Measurements from ENCODE around the gene ODC1.
"Not testable (repeated sequence)": the region's sequence is repeated elsewhere in the genome, so short reads cannot be mapped to it uniquely, and the experiment has no call there.

The ODC1 gene

GRCh38 chr2:10452312-10452711 is 4.2 kb upstream of the ODC1 start:
- peak; percentile 79 for DNase-seq

GRCh38 chr2:10451819-10452218 is 3.7 kb upstream of the ODC1 start:
- DNase-seq, result no peak

DNA sequence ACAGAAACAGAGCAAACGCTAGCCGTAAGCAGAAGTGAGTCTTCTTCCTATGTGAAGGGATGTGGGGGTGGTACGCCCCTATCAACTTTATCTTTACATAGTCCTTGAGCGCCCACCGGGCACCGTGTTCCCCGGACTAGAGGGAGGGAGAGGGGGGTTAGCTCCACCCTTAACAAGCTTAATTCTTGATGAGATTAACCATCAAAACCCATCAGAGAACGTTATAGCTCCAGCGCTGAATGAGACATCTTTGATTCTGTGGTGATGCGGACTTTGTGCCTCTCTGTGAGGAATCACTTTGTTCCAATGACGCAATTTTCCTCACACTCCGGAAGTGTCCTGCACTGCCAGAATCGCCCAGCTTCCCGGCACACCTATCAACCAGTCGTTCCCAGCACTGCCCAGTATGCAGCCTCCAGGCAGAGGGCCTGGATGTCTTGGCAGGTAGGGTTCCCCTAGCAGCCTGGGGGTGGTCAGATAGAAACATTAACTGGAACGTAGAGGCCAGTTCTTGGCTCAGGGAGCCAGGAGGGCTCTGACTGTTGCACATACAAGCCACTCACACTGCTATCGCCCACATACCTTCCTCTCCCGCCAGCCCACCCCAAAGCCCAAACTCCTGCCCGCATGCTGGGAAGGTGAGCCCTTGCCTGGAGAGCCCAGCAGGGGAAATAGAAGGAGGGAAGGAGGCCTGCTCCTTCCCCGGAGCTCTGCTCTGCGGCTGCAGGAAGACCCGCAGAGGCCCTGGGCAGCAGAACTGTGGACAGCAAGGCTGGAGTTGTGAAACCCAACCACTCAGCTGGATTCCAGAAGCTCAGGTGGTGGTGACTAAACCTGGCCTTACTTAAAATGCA is 1.9 kb upstream of the ODC1 start:
- DNase-seq, result peak; percentile 53

- DNase-seq, result no peak
These were observed 1.3 kb upstream of the ODC1 start for GRCh38 chr2:10449486-10449831.

DNA sequence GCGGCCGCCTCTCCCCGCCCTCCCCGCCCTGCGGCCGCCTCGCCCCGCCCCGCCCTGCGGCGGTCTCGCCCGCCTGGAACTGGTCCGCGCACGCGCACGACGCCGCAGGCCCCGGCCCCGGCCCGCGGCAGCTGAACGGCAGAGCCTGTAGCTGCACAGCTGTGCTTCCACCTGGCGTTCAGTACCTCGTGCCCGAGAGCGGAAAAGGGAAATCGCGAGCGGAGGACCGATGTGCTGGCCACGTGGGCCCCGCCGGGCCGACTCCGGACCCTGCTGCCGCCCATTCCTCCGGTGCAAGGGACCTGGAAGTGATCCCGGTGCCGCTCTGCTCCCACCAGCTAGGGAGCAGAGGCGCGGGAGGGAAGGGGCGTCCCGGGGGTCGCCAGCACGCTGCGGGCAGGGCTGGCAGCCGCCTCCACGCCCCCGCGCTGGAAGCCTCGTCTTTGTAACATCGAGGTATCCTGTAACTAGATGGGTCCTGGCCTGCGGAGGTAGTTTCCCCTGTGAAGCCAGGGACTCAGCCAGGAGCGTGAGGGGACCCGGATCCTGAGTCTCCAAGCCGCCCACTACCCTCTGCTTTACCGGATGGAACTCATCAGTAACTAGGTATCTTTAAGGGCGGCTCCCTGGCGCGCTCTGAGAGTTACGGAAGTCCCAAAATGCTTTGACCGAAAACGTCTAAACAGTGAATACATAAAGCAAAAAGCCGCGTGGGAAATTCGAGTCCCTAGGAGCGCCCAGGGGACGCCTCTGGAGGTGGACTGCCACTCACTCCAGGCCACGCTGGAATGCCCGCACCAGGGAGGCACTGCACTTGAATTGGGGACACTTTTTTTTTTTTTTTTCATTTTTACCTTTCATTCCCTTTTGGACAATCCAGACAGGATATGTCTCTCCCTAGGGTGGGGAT is 704 bp upstream of the ODC1 start:
- peak; percentile 91 for DNase-seq

GRCh38 chr2:10447300-10447894 is 730 bp downstream of the ODC1 start:
- DNase-seq, result peak; percentile 27

DNA sequence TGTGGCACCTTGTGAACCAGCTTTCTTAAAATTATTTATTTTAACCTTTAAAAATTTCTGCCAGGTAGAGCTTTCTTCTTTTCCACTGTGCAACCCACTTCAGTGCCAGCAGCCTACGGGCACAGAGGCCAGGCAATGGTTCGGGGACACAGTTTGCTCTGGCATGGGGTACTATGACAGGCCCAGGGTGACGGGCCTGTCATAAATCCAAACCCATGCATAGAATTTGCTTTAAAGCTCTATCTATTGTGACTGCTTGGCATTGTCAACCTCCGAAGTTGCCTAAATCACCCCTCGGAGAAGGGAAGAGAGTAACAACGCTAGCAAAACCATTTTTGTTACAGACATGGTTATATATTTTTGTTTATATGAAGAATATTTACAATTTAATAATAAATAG is 1.5 kb downstream of the ODC1 start:
- no peak for DNase-seq

GRCh38 chr2:10444463-10444862 is 3.7 kb downstream of the ODC1 start:
- no peak for DNase-seq

- not testable (repeated sequence) for DNase-seq
These were observed 5.5 kb downstream of the ODC1 start for GRCh38 chr2:10442469-10443126.

- DNase-seq, result no peak
These were observed 6.2 kb downstream of the ODC1 start for GRCh38 chr2:10441948-10442347.

- DNase-seq, result no peak
These were observed 7.4 kb downstream of the ODC1 start for GRCh38 chr2:10440736-10441135.

DNA sequence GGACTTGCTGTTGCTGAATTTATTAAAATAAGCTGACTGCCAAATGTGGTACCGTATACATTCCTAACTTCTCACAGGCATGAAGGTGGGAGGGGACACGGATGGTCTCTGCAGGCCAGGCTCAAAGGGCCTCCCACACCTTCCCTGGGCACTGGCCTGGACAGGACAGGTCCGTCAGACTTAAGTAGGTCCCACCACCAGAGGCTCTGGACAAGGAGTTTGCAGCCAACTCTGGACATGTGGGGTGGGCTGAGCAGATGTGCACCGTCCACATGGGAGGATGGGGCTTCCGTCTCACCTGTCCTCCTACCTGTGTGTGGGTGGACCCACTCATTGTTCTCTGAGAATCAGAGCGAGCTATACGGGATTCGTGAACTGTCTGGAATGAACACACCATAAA is 8.2 kb downstream of the ODC1 start:
- no peak for DNase-seq

DNA sequence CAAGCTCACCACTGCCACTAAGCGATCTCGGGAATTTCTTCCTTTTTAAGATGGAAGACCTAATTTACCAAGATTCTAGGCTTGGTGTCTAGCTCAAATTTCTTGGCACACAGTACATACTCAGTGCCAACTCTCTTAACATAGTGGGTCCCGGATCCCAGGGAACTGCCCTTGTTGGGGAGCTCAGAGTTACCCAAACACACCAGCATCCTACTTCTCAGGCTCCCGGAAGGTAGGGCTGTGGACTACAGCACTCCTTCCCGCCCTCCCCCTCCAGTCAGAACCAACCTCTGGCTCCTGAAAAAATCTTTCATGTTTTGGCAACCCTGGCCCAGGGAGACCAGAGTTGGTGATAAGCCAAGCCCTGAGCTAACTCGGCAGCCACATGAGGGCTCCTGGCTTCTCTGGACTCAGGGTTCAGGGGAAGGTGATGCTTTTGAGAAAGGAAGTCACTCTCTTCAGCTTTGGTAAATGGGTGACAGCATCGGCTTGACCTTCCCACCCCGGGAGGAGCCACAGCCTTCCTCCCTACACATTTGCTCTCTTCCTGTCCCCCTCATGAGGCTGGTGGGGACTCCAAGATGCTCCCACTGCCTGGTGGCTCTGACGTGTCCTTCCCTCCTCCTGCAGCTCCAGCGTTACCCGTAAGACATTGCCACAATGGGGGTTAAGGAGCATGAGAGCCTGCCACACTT is 8.8 kb downstream of the ODC1 start:
- no peak for DNase-seq

DNA sequence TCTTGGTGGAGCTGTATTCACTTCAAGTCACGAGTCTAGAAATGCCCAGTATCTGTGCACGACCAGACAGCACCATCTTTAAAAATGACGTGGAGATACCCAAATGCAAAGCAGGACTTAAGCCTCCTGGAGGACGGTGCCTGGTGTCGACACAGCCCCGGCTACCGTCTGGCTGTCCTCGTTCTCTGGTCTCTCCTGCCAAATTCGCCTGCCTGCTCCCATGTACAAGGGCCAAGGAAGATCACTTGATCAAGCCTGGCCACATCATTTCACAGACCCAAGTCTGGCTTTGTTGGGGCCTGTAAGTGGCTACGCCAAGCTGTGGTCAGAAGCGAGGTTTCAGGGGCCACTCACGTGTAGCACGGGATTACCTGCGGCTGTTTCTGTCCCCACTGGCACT is 9.4 kb downstream of the ODC1 start:
- no peak for DNase-seq

GRCh38 chr2:10437806-10438205 is 10.3 kb downstream of the ODC1 start:
- no peak for DNase-seq

DNA sequence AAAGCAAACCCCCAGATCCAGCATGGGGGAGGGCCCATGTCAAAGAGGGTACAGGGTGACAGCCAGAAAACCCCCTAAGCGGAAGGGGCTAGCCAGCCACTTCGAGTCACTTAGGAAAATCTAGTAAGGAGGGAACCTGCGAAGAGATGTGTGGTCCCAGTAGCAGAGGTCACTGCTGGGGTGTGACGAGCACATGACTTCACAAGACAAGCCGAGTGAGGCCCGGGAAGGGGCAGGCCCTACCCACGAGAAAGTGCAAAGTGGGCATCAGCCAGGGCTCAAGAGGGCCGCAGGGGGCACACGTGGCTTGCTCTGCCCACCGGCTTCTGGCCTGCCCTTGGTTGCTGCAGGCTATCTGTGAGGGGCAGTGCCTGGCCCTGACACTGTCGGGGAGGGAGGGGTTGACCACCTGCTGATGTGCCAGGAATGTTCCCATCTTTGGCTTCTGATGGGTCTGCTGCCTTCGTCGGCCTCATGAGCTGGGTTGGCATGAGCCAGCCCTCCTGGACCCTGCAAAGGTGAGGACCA is 11.5 kb downstream of the ODC1 start:
- no peak for DNase-seq

GRCh38 chr2:10435820-10436204 is 12.3 kb downstream of the ODC1 start:
- no peak for DNase-seq

DNA sequence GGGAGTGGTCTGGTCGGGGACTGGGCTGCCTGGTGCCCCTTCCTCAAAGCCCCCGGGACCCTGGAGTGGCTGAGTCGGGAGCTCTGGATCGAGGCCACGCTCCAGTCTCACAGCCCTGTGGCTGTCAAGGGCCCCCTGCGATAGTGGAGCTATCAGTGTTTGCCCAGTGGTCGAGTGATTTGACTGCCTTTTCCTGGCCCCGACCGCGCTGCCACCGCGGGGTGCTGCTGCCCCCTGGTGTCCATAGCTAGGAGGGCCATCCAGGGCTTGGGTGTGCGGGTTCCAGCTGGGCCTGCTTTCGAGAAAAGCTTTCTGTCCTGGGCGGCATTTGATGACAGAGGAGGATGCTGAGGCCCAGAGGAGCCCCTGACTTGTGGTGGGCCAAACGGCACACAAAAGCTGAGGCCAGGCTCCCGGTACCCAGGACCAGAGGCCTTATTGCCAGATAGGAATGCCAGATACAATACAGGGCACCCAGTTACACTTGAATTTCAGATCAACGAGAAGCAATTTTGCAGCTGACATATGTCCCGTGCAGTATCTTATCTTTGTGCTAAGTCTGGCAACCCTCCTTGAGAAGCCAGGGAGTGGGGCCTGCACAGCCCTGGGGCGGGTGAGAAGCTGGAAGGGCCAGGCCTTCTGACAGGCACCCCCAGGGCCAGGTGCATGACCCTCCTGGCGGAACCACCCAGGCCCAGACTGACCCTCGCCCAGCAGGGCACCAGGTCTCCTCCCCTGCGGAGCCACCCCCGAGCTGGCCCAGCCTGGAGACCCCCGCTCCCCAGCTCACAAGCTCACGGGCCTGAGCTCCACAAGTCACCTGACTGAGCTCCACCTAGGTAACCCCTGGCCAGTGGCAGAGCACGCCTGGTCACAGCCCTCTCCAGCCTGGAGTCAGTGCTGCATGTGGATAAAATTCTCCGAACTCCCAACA is 13.0 kb downstream of the ODC1 start:
- peak; percentile 31 for DNase-seq

GRCh38 chr2:10433947-10434885 is 13.9 kb downstream of the ODC1 start:
- DNase-seq, result no peak
